Ishikawa (cell line): Measurements from ENCODE around the gene CYB561.

Experiments used
- CEBPB ChIP-seq: IDR thresholded peaks from 2 replicates; pipeline ENCODE4 v1.6.1; 2012
- EP300 ChIP-seq: IDR thresholded peaks from 2 replicates; pipeline ENCODE4 v1.6.1; 2012; ENCODE audit warnings: borderline replicate concordance
- MAX ChIP-seq: IDR thresholded peaks from 2 replicates; pipeline ENCODE4 v1.6.1; 2012
- REST ChIP-seq: IDR thresholded peaks from 2 replicates; pipeline ENCODE4 v1.6.1; 2012; ENCODE audit warnings: low read depth, mild to moderate bottlenecking
- TAF1 ChIP-seq: IDR thresholded peaks from 2 replicates; pipeline ENCODE4 v1.6.1; 2012; ENCODE audit warnings: low read depth, mild to moderate bottlenecking

DNA sequence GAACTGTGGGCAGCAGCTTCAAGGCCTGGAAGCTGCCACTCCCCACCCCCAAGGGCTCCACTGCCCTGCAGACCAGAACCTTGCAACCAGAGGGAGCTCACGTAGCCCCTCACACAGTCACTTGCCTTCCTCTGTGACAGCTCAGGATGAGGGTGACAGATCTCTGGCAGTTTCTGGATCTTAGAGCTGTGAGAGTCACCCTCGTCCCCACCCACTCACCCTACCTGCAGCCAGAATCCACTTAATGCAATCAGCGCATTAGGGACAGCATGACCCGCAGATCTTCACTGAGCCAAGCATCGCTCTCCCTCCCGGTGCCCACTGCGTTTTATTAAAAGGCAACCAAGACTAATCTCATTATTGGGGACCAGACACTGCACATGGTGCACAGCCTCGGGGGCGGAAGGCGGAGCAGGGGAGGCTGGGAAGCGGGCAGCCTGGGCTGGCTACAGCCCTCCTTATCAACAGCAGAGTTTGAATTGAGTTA is 3.5 kb downstream of the CYB561 start:
- no peak for TF ChIP-seq REST
- no peak for TF ChIP-seq TAF1
- TF ChIP-seq EP300 = no peak
- no peak for TF ChIP-seq MAX
- TF ChIP-seq CEBPB = no peak
